ENCODE data around the gene ELOA. TPM values are rescaled to one million over a fixed set of nuclear protein-coding genes. Genes with fewer than 3 reads are reported as not detected.

Gene ELOA
- 33.7 and 35.9 TPM in 2 replicates for total RNA-seq

GRCh38 chr1:23743287-23744152 is at the start of gene ELOA:
TSS of gene ELOA (plus strand) at chr1:23743471. CDS start at chr1:23743504, 33 bp downstream.

GRCh38 chr1:23777979-23778814 is 34.9 kb downstream of the ELOA start, which contains the start of gene PITHD1:
TSS of gene PITHD1 (plus strand) at chr1:23778418. CDS start at chr1:23778516, 98 bp downstream.

GRCh38 chr1:23790696-23791515 is 47.6 kb downstream of the ELOA start, which contains the start of gene LYPLA2:
TSS of gene LYPLA2 (plus strand) at chr1:23791145. CDS start at chr1:23792683, 1,538 bp downstream.

GRCh38 chr1:23800400-23801337 is 57.4 kb downstream of the ELOA start, which contains the start of gene GALE:
TSS of gene GALE (minus strand) at chr1:23800754. CDS start at chr1:23799007, 1,747 bp downstream.

Other genes starting within 250 kb of the ELOA start
- 1.9 and 2.7 TPM in 2 replicates for gene E2F2, start 212.2 kb upstream of the ELOA start, total RNA-seq
- 739 and 789 TPM in 2 replicates for gene ID3, start 184.0 kb upstream of the ELOA start, total RNA-seq
- gene RPL11, start 51.7 kb upstream of the ELOA start, total RNA-seq, result 907 and 978 TPM in 2 replicates
- 45.3 and 56.3 TPM in 2 replicates for gene PITHD1, start 34.9 kb downstream of the ELOA start, total RNA-seq
- 102 and 127 TPM in 2 replicates for gene LYPLA2, start 47.7 kb downstream of the ELOA start, total RNA-seq
- 86.8 and 111 TPM in 2 replicates for gene GALE, start 57.3 kb downstream of the ELOA start, total RNA-seq
- 34.2 and 38.7 TPM in 2 replicates for gene HMGCL, start 82.0 kb downstream of the ELOA start, total RNA-seq
- 8.0 and 10.0 TPM in 2 replicates for gene FUCA1, start 124.8 kb downstream of the ELOA start, total RNA-seq
- gene CNR2, start 169.9 kb downstream of the ELOA start, total RNA-seq, result not detected in 2 replicates
- 61.9 and 74.0 TPM in 2 replicates for gene PNRC2, start 216.4 kb downstream of the ELOA start, total RNA-seq
- 71.0 and 84.2 TPM in 2 replicates for gene SRSF10, start 236.9 kb downstream of the ELOA start, total RNA-seq